Motor neuron (in vitro differentiated cells): ENCODE results near the gene CIT. TPM values are rescaled to one million over a fixed set of nuclear protein-coding genes. Genes with fewer than 3 reads are reported as not detected.
A peak's percentile ranks its signal among the peaks of the same experiment; 100 is the strongest.

ENCODE experiments used
- ATAC-seq, 8 experiments: fragments of 200-7000 bp; cut with Tn5 transposase; replicated peaks in 6 of 8; 2 replicates each; pipeline ENCODE4 v1.8.0; 2021; ENCODE audit warnings: mild to moderate bottlenecking in 8 of 8, moderate library complexity in 8 of 8
- H3K27ac ChIP-seq, 2 donors: fragments of 250-450 bp; sonication (Bioruptor Pico); 2 replicates each; pipeline ENCODE4 v1.9.0; 2021; ENCODE audit warnings: antibody characterized with exemption in 2 of 2, mild to moderate bottlenecking in 2 of 2, moderate library complexity in 1 of 2
- H3K4me1 ChIP-seq, 2 donors: fragments of 250-450 bp; sonication (Bioruptor Pico); replicated peaks in 1 of 2; 2 replicates each; pipeline ENCODE4 v1.6.1; 2021; ENCODE audit warnings: antibody characterized with exemption in 2 of 2, mild to moderate bottlenecking in 2 of 2, moderate library complexity in 1 of 2
- H3K4me3 ChIP-seq, 5 donors: fragments of 250-450 bp; sonication (Bioruptor Pico); 2 replicates each; pipeline ENCODE4 v1.9.0; 2021; ENCODE audit warnings: antibody characterized with exemption in 5 of 5, mild to moderate bottlenecking in 5 of 5, moderate library complexity in 4 of 5
- WGBS, 10 experiments: fragments of 450-650 bp; shearing (Covaris generic); methylation state at CpG; one replicate each; pipeline ENCODE4 v1.0.0; 2022; 5-methylcytosine and 5-hydroxymethylcytosine counted together
- in situ Hi-C, 9 experiments: fragments of 400-800 bp; cut with MboI; loops; one replicate each; pipeline ENCODE4 v1.15.0; 2021; ENCODE audit warnings: low sequenced_read_pairs in 9 of 9, low pct_unique_long_range_greater_than_20kb in 2 of 9; ENCODE audit not compliant: unreplicated experiment in 9 of 9
- total RNA-seq, 8 experiments: library from RNA; unstranded; fragments of 300-600 nt; gene quantifications; 2 replicates each; pipeline versions ENCODE4 v1.2.3 to v1.2.4, GENCODE V29; 2022

CIT gene
- total RNA-seq, 8 experiments from 2014 or later, result 2.2 to 35.6 (median 6.9) TPM

- H3K27ac ChIP-seq, result no peak overlapping the region
- WGBS, 10 experiments, result 80 to 100% (median 97%) methylated on average over 1 to 4 of the region's 4 CpGs; no CpG with 5 or more reads in 6 of the 10 experiments
- ATAC-seq, result peak in 1 of 8 experiments; percentile 61
- no peak overlapping the region for H3K4me3 ChIP-seq
- H3K4me1 ChIP-seq, result no peaks in the 10 kb centered on the region
- in situ Hi-C loops, result no loop called here
Measured at GRCh38 chr12:119786539-119786938, 90.6 kb downstream of the CIT start.

- H3K27ac ChIP-seq, result no peak overlapping the region
- WGBS, 10 experiments, result 80 to 100% (median 96%) methylated on average over 1 to 16 of the region's 17 CpGs; no CpG with 5 or more reads in 2 of the 10 experiments
- no peaks in the 10 kb centered on the region for H3K4me1 ChIP-seq
- no peak for ATAC-seq
- H3K4me3 ChIP-seq, result no peak overlapping the region
- in situ Hi-C loops, result no loop called here
Measured at GRCh38 chr12:119784673-119785072, 92.4 kb downstream of the CIT start.

GRCh38 chr12:119783787-119784186, 93.3 kb downstream of the CIT start:
- in situ Hi-C loops, result no loop called here
- no peaks in the 10 kb centered on the region for H3K4me1 ChIP-seq
- no peak for ATAC-seq
- H3K27ac ChIP-seq, result no peak overlapping the region
- 81 to 100% (median 97%) methylated on average over 2 to 6 of the region's 6 CpGs; no CpG with 5 or more reads in 3 of the 10 experiments for WGBS, 10 experiments
- no peak overlapping the region for H3K4me3 ChIP-seq

DNA sequence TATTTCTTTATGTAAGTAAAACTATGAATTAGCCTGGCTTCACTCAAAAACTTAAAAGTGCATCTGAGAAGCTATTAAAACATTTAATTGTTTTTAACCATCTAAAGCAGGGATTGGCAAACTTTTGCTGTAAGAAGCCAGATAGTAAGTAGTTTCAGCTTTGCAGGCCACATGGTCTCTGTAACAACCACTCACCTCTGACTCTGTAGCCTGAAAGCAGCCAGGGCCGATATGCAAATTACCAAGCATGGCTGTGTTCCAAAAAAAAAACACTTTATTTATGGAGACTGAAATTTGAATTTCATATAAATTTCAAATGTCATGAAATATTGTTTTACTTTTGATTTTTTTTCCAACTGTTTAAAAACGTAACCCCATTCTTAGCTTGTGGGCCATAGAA, 95.3 kb downstream of the CIT start:
- peak in 1 of 8 experiments; percentile 40 for ATAC-seq
- H3K4me3 ChIP-seq, result no peak overlapping the region
- in situ Hi-C loops, result no loop called here
- H3K4me1 ChIP-seq, result no peaks in the 10 kb centered on the region
- no peak overlapping the region for H3K27ac ChIP-seq
- WGBS, 10 experiments, result 37 to 100% (median 93%) methylated on average over 1 to 2 of the region's 2 CpGs; no CpG with 5 or more reads in 1 of the 10 experiments

GRCh38 chr12:119780786-119781434, 96.2 kb downstream of the CIT start:
- WGBS, 10 experiments, result 18 to 81% (median 57%) methylated on average over 2 to 8 of the region's 8 CpGs
- no peaks in the 10 kb centered on the region for H3K4me1 ChIP-seq
- in situ Hi-C loops, result no loop called here
- peak in 3 of 8 experiments; percentile 21 to 50 (median 32) for ATAC-seq
- no peak overlapping the region for H3K4me3 ChIP-seq
- H3K27ac ChIP-seq, result no peak overlapping the region

GRCh38 chr12:119775246-119775895, 101.7 kb downstream of the CIT start:
- ATAC-seq, result peak in 3 of 8 experiments; percentile 98 to 100 (median 100)
- 76 to 90% (median 79%) methylated on average over 2 to 5 of the region's 7 CpGs; no CpG with 5 or more reads in 5 of the 10 experiments for WGBS, 10 experiments
- no peak overlapping the region for H3K4me3 ChIP-seq
- H3K27ac ChIP-seq, result no peak overlapping the region
- no peaks in the 10 kb centered on the region for H3K4me1 ChIP-seq
- in situ Hi-C loops, result no loop called here

DNA sequence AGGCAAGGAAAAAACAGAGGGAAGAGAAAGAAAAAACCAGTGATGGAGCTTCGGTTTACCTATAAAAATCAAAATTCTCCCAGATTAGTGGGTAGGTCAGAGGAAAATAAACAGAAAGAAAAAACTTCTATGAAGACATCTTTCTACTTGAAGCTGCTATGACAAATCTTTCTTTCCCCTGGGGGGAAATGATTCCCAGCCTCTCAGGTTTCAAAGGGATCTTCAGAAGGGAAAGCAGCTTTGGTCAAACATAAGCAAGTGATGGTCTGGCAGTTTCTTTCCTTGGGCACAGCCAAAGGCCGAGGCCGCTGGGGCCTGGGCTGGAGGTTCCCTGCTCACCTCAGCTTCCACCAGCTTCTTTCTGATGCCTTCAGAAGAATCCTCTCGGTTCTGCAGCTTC, 104.7 kb downstream of the CIT start:
- Histone ChIP-seq H3K27ac (no peak overlapping the region), H3K4me1 (no peaks in the 10 kb centered on the region), H3K4me3 (no peak overlapping the region)
- peak in 1 of 8 experiments; percentile 34 for ATAC-seq
- in situ Hi-C loops, result no loop called here
- whole genome bisulfite sequencing, 10 experiments, result 73 to 100% (median 95%) methylated on average over 1 to 4 of the region's 4 CpGs

- ATAC-seq, result no peak
- Histone ChIP-seq H3K27ac (no peak overlapping the region), H3K4me3 (no peak overlapping the region), H3K4me1 (no peaks in the 10 kb centered on the region)
- in situ Hi-C loops, result no loop called here
- WGBS, 10 experiments, result 78 to 100% (median 92%) methylated on average over 2 to 5 of the region's 5 CpGs; no CpG with 5 or more reads in 1 of the 10 experiments
Measured at GRCh38 chr12:119770146-119770545, 107.0 kb downstream of the CIT start.

DNA sequence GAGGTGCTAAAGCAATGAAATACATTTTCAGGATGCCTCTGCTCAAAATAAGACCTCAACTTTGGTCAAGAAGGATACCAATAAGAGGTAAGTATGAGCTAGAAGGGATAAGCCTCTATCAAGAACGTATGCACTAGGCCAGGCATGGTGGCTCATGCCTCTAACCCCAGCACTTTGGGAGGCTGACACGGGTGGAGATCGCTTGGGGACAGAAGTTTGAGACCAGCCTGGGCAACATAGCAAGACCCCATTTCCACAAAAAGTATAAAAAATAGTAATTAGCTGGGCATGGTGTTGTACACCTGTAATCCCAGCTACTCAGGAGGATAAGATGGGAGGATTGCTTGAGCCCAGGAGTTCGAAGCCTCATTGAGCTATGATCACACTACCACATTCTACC, 114.5 kb downstream of the CIT start:
- peaks cover 0 to 3% of the 10 kb centered on the region in 2 donors for H3K4me1 ChIP-seq
- WGBS, 10 experiments, result 40 to 100% (median 89%) methylated on average over 1 to 4 of the region's 4 CpGs; no CpG with 5 or more reads in 4 of the 10 experiments
- H3K4me3 ChIP-seq, result no peak overlapping the region
- H3K27ac ChIP-seq, result no peak overlapping the region
- ATAC-seq, result no peak
- in situ Hi-C loops, result no loop called here

GRCh38 chr12:119758722-119759121, 118.4 kb downstream of the CIT start:
- no peak overlapping the region for H3K27ac ChIP-seq
- peak in 3 of 8 experiments; percentile 47 to 70 (median 52) for ATAC-seq
- no peak overlapping the region for H3K4me3 ChIP-seq
- in situ Hi-C loops, result no loop called here
- 83 to 100% (median 100%) methylated on average over 1 to 4 of the region's 4 CpGs; no CpG with 5 or more reads in 3 of the 10 experiments for WGBS, 10 experiments
- H3K4me1 ChIP-seq, result peaks cover 0 to 3% of the 10 kb centered on the region in 2 donors

DNA sequence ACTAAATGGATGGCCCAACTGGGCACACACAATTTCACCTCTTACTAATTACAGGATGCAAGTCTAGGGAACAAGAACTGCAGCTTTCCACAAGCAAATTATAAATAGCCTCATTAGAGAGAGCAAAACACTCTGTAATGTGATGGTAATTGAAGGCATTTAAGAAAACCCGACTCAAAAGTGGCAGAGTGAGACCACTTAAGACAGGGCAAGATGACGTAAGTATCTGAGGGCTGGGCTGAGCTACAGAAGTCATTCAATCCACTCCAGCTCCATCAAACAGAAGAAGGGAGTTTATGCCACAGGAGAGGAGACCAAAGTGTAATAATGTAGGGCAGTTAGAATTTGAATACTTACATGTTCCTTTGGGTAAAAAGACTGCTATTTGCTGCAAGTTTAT, 118.9 kb downstream of the CIT start:
- Histone ChIP-seq H3K4me1 (peaks cover 0 to 3% of the 10 kb centered on the region in 2 donors), H3K4me3 (no peak overlapping the region), H3K27ac (no peak overlapping the region)
- in situ Hi-C loops, result no loop called here
- peak in 1 of 8 experiments; percentile 14 for ATAC-seq
- WGBS, 10 experiments, result 86 to 100% (median 100%) methylated on average over 1 to 2 of the region's 2 CpGs; no CpG with 5 or more reads in 5 of the 10 experiments

DNA sequence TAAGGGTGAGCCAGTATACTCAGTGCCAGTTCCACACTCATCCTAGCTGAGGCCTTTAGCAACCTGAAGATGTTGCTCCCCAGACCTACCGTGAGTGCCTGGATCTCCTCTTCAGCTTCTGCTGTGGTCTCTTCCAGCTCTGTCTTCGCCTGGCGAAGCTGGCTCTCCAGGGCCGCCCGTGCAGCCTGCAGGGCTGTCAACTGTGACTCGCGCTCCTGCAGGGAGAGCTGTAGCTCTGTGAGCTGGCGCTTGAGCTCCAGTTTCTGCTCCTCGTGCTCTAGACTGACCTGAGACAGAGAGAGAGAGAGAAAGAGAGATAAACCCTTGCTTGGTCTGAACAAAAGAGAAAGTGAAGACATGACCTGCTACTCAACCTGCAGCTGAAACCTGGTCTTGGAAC, 125.2 kb downstream of the CIT start:
- no peak overlapping the region for H3K27ac ChIP-seq
- WGBS, 10 experiments, result 71 to 100% (median 96%) methylated on average over 1 to 9 of the region's 9 CpGs; no CpG with 5 or more reads in 2 of the 10 experiments
- peaks cover 18% of the 10 kb centered on the region in 2 donors for H3K4me1 ChIP-seq
- no peak overlapping the region for H3K4me3 ChIP-seq
- in situ Hi-C loops, result no loop called here
- no peak for ATAC-seq

DNA sequence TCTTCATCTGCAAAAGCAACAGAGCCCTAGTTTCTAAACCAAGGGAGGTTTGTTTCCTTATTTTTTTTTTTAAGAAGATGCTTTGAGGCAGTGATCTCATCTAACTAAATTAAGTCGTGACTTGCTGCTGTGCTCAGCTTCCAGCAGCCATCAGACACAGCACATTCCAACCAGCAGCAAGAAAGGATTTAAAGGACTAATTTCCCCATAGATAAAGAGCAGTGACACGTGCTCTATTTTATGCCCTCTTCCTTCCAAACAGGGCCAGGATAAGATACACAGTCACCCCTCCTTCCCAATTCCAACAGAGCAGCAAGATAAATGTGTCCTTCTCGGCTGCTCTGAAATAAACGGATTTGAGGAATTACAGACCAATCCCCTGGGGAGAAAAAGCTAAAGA, 127.5 kb downstream of the CIT start:
- WGBS, 10 experiments, result 0 to 68% (median 47%) methylated on average over 1 to 4 of the region's 4 CpGs; no CpG with 5 or more reads in 2 of the 10 experiments
- H3K27ac ChIP-seq, result peak overlapping the region in 1 of 2 donors; percentile 5
- in situ Hi-C loops, result no loop called here

More for the DNA sequence above, 127.5 kb downstream of the CIT start:
- ATAC-seq, result peak in 5 of 8 experiments; percentile 86 to 96 (median 90)
- no peak overlapping the region for H3K4me3 ChIP-seq
- H3K4me1 ChIP-seq, result peaks cover 18% of the 10 kb centered on the region in 2 donors
